ENCODE results near the gene CYB5R4. TPM values are rescaled to one million over a fixed set of nuclear protein-coding genes. Genes with fewer than 3 reads are reported as not detected.
A peak's percentile ranks its signal among the peaks of the same experiment; 100 is the strongest.

The CYB5R4 gene
- total RNA-seq, 1 donor from 2014 or later = 13.0 TPM

DNA sequence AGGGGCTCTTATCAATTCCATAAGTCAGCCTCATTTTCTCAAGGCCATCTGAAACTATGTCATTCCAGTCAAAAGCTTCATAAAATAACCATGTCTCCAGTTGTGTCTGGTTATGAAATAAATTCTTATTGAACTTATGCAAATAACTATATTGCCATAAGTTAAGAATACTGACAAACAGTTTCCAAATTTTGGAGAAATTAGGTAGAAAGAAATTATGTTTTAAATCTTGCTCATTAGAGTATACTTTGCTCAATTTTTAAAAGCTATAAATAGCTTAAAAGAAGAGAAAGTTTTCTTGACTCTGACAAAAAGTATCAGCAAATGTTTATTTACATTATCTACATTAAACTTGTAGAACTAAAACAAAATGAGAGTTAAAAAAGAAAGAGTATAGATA, 111.1 kb downstream of the CYB5R4 start:
- peaks cover 4% of the 10 kb centered on the region for H3K9me3 Mint-ChIP-seq (ENCODE audit: unreplicated experiment)
- no peak overlapping the region for H3K27ac Mint-ChIP-seq (ENCODE audit: unreplicated experiment)
- no peak overlapping the region for H3K4me3 Mint-ChIP-seq (ENCODE audit: unreplicated experiment)
- H3K36me3 Mint-ChIP-seq (ENCODE audit: low read depth, unreplicated experiment) = peaks cover 12% of the 10 kb centered on the region
- TF ChIP-seq, protein P1, sequence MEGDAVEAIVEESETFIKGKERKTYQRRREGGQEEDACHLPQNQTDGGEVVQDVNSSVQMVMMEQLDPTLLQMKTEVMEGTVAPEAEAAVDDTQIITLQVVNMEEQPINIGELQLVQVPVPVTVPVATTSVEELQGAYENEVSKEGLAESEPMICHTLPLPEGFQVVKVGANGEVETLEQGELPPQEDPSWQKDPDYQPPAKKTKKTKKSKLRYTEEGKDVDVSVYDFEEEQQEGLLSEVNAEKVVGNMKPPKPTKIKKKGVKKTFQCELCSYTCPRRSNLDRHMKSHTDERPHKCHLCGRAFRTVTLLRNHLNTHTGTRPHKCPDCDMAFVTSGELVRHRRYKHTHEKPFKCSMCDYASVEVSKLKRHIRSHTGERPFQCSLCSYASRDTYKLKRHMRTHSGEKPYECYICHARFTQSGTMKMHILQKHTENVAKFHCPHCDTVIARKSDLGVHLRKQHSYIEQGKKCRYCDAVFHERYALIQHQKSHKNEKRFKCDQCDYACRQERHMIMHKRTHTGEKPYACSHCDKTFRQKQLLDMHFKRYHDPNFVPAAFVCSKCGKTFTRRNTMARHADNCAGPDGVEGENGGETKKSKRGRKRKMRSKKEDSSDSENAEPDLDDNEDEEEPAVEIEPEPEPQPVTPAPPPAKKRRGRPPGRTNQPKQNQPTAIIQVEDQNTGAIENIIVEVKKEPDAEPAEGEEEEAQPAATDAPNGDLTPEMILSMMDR (IDR thresholded peaks at IDR 0.05; ENCODE audit: unreplicated experiment) = no peak
- H3K4me1 Mint-ChIP-seq (ENCODE audit: unreplicated experiment) = peaks cover 8% of the 10 kb centered on the region
- DNase-seq (ENCODE audit: low spot score) = no peak
- H3K27me3 Mint-ChIP-seq (ENCODE audit: unreplicated experiment) = no peaks in the 10 kb centered on the region

DNA sequence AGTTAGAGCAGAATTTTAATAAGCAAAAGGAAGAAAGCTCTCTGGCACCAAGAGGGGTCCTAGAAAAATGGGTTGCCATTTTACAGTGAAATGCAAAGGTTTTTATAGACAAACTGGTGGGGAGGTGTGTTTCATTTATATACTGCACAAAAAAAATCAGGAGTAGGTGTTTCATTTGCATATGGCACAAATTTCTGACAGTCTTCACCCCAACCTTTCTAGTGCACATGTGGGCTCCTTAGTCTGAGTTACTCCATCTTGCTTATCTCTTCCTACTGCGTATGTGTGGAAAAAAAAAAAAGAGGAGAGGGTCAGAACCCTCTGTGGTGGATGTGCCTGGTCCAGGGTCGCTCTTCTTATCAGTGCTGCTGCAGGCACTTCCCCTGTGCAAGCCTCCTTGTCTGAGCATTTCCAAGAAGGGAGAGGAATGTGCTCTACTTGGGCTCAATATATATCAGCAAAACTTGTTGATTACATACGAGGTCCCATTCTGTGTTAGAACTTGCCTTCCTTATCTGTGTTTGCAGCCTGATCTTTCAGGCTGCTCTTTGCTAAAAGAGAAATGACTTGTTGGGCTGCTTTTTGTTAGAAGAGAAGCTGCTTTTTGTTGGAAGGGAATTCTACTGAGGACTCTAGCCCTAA, 115.0 kb downstream of the CYB5R4 start:
- H3K9me3 Mint-ChIP-seq (ENCODE audit: unreplicated experiment) = no peaks in the 10 kb centered on the region
- peak; percentile 17 for DNase-seq (ENCODE audit: low spot score)
- peaks cover 37% of the 10 kb centered on the region for H3K4me1 Mint-ChIP-seq (ENCODE audit: unreplicated experiment)
- H3K36me3 Mint-ChIP-seq (ENCODE audit: low read depth, unreplicated experiment) = peaks cover 3% of the 10 kb centered on the region
- no peak overlapping the region for H3K4me3 Mint-ChIP-seq (ENCODE audit: unreplicated experiment)
- TF ChIP-seq, protein P1 (IDR thresholded peaks at IDR 0.05; ENCODE audit: unreplicated experiment) = no peak
- peaks cover 2% of the 10 kb centered on the region for H3K27me3 Mint-ChIP-seq (ENCODE audit: unreplicated experiment)
- peak overlapping the region; percentile 4 for H3K27ac Mint-ChIP-seq (ENCODE audit: unreplicated experiment)

DNA sequence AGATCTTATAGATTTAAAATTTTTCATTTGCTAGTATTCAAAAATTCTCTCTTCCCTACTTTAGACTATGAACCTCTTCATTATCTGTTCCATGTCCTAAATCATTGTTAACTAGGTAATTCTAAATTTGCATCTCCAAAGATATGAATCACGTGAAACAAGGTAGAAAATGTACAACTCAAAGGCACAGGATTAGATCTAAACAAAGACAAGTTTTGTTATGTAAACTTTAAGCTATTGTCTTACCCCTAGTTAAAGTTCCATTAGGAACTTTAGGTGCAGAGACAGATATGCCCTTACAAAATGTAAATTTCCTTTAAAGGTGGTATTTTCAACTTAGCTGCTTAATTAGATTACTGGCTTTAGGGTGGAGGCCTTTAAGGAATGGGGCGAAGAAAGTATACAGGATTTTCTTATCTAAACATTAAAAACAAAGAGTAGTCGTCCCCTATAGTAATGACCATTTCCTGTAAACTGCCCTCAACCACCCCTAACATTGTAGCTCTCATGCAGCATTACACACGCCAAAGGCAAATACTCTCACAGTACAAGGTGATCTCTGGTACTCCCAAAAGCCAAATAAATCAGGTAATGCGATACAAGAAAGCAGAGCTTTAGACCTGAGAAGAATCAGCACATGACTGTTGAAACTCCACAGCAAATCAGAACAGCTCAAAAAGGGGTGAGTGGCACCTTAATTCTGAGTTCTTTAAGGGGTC, 116.7 kb downstream of the CYB5R4 start:
- Mint-ChIP-seq H3K27ac (ENCODE audit: unreplicated experiment) (peak overlapping the region; percentile 77), H3K4me3 (ENCODE audit: unreplicated experiment) (no peak overlapping the region), H3K36me3 (ENCODE audit: low read depth, unreplicated experiment) (no peaks in the 10 kb centered on the region), H3K27me3 (ENCODE audit: unreplicated experiment) (peaks cover 2% of the 10 kb centered on the region), H3K4me1 (ENCODE audit: unreplicated experiment) (peaks cover 37% of the 10 kb centered on the region), H3K9me3 (ENCODE audit: unreplicated experiment) (no peaks in the 10 kb centered on the region)
- no peak for DNase-seq (ENCODE audit: low spot score)
- TF ChIP-seq, protein P1 (IDR thresholded peaks at IDR 0.05; ENCODE audit: unreplicated experiment) = no peak

DNA sequence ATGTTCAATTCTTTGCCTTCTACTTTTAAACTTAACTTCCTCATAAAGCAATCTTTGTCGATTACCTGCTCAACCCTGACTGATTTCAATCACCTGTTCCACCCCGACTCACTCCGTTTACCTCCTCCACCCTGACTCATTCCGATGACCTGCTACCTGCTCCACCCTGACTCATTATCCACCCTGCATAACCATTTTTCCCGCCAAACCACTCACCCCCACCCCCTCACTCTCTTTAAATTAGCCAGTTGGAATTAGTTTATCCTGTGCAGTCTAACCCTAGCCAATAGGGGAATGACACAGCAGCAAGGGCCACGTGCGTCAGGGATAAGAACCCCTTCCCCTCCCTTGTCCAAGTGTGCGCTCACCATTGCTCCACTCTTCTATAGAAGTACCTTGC, 117.4 kb downstream of the CYB5R4 start:
- Mint-ChIP-seq H3K4me3 (ENCODE audit: unreplicated experiment) (peak overlapping the region; percentile 26), H3K36me3 (ENCODE audit: low read depth, unreplicated experiment) (no peaks in the 10 kb centered on the region), H3K27me3 (ENCODE audit: unreplicated experiment) (peaks cover 2% of the 10 kb centered on the region), H3K4me1 (ENCODE audit: unreplicated experiment) (peaks cover 37% of the 10 kb centered on the region), H3K27ac (ENCODE audit: unreplicated experiment) (peak overlapping the region; percentile 4), H3K9me3 (ENCODE audit: unreplicated experiment) (no peaks in the 10 kb centered on the region)
- TF ChIP-seq, protein P1 (IDR thresholded peaks at IDR 0.05; ENCODE audit: unreplicated experiment) = no peak
- no peak for DNase-seq (ENCODE audit: low spot score)

DNA sequence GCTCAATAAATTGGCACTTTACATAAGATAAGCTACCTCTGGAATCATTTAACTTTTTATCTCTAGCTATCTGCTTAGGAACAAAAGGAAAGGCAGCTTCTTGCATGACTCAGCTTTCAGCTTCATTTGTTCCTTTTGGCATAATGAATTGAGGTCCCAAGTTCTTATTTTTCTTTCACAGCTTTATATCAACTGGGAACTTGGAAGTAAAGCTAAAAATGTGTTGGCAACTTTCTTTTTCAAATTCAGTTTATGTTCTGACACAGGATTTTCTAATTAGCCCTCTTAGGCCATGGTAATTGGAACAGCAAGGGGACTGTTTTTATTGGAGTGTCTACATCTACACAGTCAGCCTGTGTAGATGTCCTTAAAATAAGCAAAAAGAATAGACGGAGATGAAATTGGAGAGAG, 118.8 kb downstream of the CYB5R4 start:
- H3K4me3 Mint-ChIP-seq (ENCODE audit: unreplicated experiment) = no peak overlapping the region
- no peaks in the 10 kb centered on the region for H3K36me3 Mint-ChIP-seq (ENCODE audit: low read depth, unreplicated experiment)
- H3K4me1 Mint-ChIP-seq (ENCODE audit: unreplicated experiment) = peaks cover 37% of the 10 kb centered on the region
- H3K27me3 Mint-ChIP-seq (ENCODE audit: unreplicated experiment) = peaks cover 2% of the 10 kb centered on the region
- peak overlapping the region; percentile 51 for H3K27ac Mint-ChIP-seq (ENCODE audit: unreplicated experiment)
- DNase-seq (ENCODE audit: low spot score) = no peak
- no peaks in the 10 kb centered on the region for H3K9me3 Mint-ChIP-seq (ENCODE audit: unreplicated experiment)
- TF ChIP-seq, protein P1 (IDR thresholded peaks at IDR 0.05; ENCODE audit: unreplicated experiment) = no peak
